GM04504 (cell line): ENCODE results near the gene SEC23IP.
A peak's percentile ranks its signal among the peaks of the same experiment; 100 is the strongest.
"Not testable (repeated sequence)": the region's sequence is repeated elsewhere in the genome, so short reads cannot be mapped to it uniquely, and the experiment has no call there.

ENCODE experiments used
- DNase-seq: peaks from one replicate; pipeline ENCODE4 v3.0.0-alpha.2; 2012; ENCODE audit warnings: low read depth

The SEC23IP gene

GRCh38 chr10:119883901-119884611, 8.5 kb upstream of the SEC23IP start:
- not testable (repeated sequence) for DNase-seq

DNA sequence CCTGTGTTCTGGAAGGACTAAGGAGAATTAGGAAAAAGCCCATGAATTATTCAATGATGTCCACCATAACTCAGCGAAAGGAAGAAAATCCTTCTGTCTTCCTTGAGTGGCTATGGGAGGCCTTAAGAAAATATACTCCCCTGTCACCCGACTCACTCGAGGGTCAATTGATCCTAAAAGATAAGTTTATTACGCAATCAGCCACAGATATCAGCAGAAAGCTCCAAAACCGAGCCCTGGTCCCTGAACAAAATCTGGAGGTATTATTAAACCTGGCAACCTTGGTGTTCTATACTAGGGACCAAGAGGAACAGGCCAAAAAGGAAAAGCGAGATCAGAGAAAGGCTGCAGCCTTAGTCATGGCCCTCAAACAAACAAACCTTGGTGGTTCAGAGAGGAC, 6.5 kb upstream of the SEC23IP start:
- not testable (repeated sequence) for DNase-seq

- DNase-seq, result not testable (repeated sequence)
Measured at GRCh38 chr10:119888715-119889114, 3.8 kb upstream of the SEC23IP start.

- DNase-seq, result not testable (repeated sequence)
Measured at GRCh38 chr10:119889201-119889600, 3.3 kb upstream of the SEC23IP start.

- DNase-seq, result not testable (repeated sequence)
Measured at GRCh38 chr10:119890307-119890706, 2.2 kb upstream of the SEC23IP start.

GRCh38 chr10:119891849-119892187, 712 bp upstream of the SEC23IP start:
- not testable (repeated sequence) for DNase-seq

DNA sequence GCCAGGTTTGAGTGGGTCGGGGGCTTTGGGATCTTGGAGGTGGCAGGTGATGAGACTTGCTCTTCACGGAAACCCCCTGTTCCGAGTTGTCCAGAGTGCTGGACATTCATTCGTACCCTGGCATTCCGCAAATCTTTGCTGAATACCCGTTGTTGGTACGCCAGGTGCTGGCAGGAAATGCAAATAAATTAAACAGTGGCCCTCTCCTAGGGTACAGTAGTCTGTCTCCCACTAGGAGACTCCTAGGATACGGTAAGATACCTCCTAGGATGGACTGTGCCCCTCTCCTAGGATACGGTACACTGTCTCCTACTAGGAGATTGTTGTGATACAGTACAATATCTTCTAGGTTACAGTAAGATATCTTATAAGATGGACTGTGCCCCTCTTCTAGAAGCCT, 544 bp downstream of the SEC23IP start:
- DNase-seq, result no peak

GRCh38 chr10:119893845-119894427, 1.4 kb downstream of the SEC23IP start:
- no peak for DNase-seq

DNA sequence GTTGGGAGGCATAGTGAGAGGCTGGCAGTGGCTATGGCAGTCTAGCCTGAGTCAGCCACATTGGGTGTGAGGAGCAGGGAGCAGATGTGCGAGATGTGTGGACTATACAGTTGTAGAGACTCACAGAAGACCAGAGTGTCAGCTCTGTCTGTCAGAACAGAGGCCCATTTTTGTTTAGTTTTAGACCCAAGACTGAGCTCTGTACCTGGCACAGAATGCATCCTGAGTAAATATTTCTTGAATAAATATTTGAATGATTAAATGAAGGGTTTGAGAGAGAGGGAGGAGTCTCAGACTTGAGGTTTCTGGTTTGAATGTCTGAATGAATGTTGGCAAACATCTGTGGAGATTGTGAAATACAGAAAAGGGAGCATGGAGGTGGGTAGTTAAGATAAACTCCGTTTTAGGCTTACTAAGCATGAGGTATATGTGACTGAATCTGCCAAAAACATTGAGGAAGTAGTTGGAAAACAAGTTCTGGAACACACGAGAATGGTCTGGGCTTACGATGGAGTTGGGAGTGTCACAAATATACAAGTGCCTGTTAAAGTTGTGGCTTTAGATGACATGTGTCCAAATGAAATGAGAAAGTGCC, 3.6 kb downstream of the SEC23IP start:
- peak; percentile 46 for DNase-seq

GRCh38 chr10:119896937-119897770, 4.6 kb downstream of the SEC23IP start:
- no peak for DNase-seq

GRCh38 chr10:119898577-119898976, 6.0 kb downstream of the SEC23IP start:
- no peak for DNase-seq

GRCh38 chr10:119903946-119904666, 11.6 kb downstream of the SEC23IP start:
- no peak for DNase-seq

DNA sequence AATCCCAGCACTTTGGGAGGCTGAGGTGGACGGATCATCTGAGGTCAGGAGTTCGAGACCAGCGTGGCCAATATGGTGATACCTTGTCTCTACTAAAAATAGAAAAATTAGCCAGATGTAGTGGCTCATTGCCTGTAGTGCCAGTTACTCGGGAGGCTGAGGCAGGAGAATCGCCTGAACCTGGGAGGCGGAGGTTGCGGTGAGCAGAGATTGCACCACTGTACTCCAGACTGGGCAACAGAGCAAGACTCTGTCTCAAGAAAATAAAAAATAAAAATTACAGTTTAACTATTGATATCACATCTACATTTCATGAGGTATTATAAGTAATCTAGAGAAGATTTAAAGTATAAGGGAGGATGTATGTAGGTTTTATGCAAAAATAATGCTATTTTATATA, 15.2 kb downstream of the SEC23IP start:
- not testable (repeated sequence) for DNase-seq

GRCh38 chr10:119908166-119908565, 15.6 kb downstream of the SEC23IP start:
- peak; percentile 21 for DNase-seq

DNA sequence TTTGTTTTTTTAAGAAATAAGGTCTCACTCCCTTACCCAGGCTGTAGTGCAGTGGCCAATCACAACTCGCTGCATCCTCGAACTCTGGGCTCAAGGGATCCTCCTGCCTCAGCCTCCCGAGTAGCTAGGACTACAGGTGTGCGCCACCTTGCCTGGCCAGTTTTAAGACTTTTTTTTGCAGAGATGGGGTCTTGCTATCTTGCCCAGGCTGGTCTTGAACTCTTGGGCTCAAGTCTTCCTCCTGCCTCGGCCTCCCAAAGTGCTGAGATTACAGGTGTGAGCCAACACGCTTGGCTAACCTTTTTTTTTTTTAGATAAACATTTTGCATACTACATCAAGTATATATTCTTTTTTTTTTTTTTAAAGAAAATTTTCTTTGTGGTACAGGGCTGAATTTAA, 18.2 kb downstream of the SEC23IP start:
- DNase-seq, result no peak

GRCh38 chr10:119917777-119918176, 25.2 kb downstream of the SEC23IP start:
- DNase-seq, result no peak

- DNase-seq, result no peak
Measured at GRCh38 chr10:119919271-119919670, 26.7 kb downstream of the SEC23IP start.

GRCh38 chr10:119919826-119920225, 27.3 kb downstream of the SEC23IP start:
- DNase-seq, result no peak

GRCh38 chr10:119928411-119928810, 35.9 kb downstream of the SEC23IP start:
- DNase-seq, result no peak

DNA sequence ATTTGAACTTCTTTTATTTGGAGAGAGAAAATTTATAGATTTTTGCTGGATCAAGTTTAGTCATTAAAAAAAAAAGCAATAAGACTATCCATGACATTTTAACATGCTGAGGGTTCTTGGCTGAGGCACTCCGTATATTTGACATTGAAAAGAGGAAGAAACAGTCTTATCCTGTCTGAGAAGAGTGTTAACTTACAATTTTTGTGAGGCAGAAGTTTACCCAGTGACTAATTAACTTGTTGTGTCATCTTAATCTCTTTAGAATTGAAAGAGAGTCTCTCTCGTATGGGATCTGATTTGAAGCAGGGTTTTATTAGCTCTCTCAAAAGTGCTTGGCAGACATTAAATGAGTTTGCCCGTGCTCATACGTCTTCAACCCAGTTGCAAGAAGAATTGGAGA, 39.3 kb downstream of the SEC23IP start:
- no peak for DNase-seq

DNA sequence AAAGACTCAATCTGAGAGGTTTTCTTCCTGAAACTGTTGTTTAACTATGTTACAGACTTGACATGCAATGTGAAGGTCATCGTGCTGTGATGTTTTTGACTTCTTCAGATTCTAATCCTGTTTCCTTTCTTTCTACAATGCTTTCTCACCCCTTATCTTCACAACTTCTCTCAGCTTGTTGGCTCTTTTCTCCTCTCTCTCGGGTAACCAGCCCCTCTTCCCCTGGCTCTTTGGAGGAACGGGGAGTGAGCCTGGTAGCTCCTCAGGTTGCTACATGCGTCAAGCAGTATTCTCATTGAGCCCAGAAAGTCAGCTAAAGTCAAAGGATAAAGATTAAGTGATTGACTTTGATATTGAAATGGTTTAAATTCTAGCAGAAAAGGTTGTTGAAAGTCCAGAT, 40.1 kb downstream of the SEC23IP start:
- DNase-seq, result no peak

DNA sequence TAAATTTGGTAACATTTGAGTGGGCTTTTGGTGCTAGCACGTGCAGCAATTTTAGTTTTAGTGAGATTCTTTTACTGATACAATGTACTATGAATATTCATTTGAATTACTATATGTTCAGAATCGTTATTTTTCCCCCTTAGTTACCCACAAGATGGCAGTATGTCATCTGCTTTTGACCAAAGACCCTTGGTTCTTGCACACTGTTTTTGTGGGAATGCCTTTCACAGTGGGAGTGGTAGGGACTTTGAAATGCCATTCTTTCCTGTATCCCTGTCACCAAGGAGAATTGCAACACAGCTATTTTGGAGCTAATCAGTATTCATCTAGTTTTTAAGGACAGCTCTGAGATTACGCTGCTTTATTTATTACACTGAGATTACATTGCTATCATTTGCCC, 40.6 kb downstream of the SEC23IP start:
- DNase-seq, result no peak
